CD4-positive, alpha-beta T cell treated with Interleukin-21 for 1 hour (primary cell): ENCODE results near the gene CCNJ.

ENCODE experiments used
- DNase-seq: peaks from one replicate; pipeline ENCODE4 v3.0.0-alpha.2; 2020

The CCNJ gene

DNA sequence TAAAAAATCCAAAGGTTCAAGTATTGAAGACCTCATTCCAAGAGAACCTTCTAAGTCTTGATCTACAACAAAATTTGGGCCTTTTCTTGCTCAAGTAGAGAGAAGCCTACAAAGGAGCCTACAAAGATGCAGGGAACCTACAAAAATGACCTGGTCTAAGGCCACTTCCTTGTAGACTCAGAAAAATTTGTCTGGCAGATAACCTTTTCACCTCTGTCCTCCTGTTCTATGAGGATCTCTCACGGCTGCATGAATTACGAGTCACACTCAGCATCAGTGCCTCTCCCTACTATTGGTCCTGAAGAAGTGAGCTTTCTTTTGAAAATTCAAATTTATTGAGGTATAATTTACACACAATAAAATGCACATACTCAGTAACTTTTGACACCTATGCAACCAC is 29.3 kb downstream of the CCNJ start:
- DNase-seq: no peak

DNA sequence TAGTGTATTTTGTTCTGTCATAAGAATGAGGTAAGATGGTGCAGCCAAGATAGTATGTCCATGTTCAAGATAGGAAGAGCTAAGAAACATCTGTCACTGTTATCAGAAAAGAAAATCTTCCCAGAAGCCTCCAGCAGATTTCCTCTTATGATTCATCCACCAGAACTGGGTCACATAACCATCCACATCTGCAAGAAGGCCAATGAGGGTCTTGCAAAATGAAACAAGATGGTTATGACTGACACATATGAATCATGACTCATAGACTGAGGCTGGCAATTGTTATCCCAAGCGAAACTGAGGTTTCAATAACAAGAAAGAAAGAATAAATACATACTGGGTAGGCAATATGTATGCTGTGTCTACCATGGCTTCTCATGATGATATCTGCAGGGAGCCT is 30.3 kb downstream of the CCNJ start:
- no peak for DNase-seq

GRCh38 chr10:96074776-96075175 is 31.4 kb downstream of the CCNJ start:
- DNase-seq: no peak

DNA sequence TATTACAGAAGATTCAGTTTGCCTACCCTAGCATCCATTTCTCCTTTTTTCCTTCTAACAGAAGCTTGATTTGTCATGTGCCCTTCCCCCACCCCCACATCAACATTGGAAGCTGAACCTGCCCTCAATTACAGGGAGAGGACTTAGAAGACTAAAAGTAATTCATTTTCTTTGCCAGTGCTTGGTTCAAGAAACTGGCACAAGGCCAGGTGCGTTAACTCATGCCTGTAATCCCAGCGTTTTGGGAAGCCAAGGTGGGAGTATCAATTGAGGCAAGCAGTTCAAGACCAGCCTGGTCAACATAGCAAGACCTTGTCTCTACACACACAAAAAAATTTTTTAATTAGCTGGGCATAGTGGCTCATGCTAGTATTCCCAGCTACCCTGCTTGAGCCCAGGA is 32.6 kb downstream of the CCNJ start:
- DNase-seq: no peak

DNA sequence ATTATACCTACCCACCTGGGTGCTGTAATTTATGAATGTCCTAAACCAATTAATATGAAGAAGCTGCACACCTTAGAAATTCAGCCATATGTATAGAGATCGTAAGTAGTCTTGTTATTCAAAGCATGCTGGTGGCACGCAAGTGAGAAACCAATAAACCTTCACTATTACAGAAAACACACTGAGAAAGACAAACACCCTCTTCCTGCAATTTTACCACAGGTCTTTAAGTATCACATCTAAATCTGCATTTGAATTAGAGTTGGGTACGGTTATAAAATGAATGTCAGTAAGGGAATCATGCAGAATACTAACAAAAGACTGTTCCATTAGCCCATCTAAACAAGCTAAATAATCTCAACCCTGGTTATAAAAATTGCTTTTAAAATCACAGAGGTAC is 33.8 kb downstream of the CCNJ start:
- DNase-seq: no peak

DNA sequence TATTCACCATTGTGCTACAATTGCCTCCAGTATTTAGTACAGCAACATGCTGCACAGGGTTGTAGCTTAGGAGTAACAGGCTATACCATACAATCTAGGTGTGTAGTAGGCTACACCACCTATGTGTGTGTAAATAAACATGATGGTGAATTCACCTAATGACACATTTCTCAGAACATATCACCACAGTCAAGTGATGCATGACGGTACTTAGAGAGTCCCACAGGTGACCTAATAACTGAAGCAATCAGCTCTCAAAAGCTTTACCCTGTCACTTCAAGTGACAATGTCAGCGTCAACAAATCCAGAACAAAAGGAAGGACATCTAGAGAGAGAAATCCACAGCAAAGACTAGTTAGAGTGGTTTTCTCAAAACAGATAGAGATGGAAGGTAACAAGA is 38.8 kb downstream of the CCNJ start:
- no peak for DNase-seq

DNA sequence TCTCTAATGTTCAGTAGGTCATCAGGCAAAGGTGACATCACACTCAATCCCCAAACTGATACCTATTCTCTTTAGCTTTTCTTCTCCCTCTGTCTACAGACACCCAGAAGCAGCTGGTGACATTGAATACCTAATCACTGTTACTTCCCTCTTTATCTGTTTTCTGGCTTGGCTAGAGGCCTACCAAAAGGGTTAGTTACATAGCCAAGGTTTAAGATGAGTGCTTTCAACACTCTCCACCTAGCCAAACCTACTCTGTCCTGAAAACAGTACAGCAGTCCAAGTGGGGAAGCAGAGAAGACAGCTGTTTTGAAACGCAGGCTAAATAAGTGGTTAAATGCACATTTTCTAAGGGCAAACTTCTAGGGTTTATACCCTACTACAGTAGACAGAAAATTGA is 39.4 kb downstream of the CCNJ start:
- no peak for DNase-seq

GRCh38 chr10:96089116-96089515 is 45.7 kb downstream of the CCNJ start:
- DNase-seq: no peak

DNA sequence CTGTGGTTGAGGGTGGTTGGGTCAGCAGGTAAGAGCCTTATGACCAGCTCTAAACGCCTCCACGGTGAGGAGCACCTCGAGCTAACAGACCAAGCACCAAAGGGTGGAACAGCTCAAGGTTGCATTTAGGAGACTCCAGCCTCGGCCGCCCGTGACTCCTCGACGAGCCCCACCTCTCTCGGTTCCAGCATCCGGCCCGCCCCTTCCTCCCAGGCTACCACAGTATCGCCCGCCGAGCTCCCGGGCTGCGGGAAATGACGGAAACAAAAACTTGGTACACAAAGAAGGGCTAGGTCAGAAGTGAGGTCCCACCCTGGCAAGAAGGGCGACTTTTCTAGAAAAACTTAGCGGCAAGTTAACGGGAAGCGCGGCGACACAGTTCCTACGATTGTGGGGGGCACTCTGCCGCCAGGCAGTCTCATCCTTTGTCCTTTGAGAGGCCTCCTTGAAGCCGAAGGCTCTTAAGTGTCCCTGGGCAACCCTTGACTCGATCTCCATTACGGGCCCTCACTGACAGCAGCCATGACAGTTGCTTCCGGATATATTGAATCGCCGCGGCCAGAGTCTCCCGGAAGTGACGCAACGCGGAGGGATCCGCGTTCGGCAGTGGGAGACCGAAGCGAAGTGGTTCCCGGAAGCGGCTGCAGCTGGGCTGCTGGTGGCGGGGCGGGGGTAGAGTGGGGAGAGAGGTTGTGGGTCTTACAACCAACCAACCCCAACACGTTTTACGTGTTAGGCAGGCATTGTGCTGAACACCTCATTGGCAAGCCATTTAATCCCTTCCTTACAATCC is 46.5 kb downstream of the CCNJ start:
- peak; percentile 95 for DNase-seq

GRCh38 chr10:96090463-96090800 is 47.0 kb downstream of the CCNJ start:
- DNase-seq: no peak

DNA sequence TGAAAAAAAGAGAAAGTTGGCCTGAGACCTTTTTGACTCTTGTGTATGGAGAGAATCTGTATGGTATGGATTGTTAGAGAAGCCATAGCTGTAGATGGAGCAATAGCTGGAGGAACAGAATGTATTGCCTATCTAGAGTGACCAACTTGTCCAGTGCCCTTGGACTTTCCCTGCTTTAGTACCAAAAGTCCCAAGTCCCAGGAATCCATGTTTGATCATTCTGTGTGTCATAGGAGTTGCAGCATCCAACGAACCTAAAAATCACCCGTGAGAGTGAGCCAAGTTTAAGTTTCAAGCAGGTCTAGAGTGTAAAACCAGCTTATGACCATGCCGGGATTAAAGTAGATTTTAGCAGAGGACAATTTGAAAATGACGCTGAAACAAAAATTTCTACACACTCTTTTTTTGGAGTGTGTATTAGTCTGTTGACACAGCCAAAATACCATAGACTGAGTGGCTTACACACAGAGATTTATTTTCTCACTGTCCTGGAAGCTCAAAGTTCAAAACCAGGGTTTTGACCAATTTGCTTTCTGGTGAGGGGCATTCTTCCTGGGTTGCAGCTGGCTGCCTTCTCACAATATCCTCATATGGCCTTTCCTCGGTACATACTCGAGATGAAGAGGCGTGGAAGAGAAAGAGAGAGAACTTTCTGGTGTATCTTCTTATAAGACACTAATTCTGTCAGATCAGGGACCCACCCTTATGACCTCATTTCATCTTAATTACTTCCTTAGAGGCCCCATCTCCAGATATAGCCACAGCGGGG is 49.8 kb downstream of the CCNJ start:
- DNase-seq: no peak

DNA sequence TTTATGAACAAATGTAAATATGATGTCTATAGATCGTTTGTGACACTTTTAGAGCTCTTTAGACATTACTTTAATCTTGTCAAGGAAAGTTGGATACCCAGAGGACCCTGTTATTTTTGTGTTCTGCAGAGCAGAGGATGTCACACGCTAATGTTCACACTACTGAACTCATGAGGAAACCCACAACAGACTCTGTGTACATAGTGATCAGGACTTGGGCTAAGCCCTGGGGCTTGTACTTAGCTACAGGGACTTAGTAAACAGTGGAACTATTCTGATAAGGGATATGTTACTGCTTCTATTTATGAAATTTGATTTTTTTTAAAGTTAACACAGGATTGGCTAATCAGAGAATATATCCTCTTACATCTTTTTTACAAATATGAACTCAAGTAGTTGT is 50.6 kb downstream of the CCNJ start:
- DNase-seq: no peak

- DNase-seq: no peak
These were observed 53.6 kb downstream of the CCNJ start for GRCh38 chr10:96096958-96097357.

GRCh38 chr10:96097865-96098264 is 54.5 kb downstream of the CCNJ start:
- DNase-seq: no peak

DNA sequence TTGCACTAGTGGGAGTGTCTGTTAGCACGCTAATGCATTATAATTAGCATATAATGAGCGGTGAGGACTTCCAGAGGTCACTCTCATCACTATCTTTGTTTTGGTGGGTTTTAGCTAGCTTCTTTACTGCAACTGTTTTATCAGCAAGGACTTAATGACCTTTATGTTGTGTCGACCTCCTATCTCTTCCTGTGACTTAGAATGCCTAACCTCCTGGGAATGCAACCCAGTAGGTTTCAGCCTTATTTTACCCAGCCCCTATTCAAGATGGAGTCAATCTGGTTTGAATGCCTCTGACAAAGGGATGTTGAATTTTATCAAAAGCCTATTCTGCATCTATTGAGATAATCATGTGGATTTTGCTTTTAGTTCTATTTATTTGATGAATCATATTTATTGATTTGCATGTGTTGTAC is 64.2 kb downstream of the CCNJ start:
- DNase-seq: no peak
